Femur (tissue), 1 donor: ENCODE measurements around the gene LYPD3.

Source experiments
- DNase-seq: peaks from one replicate; pipeline ENCODE4 v3.0.0-alpha.2; 2017

LYPD3 gene

GRCh38 chr19:43429395-43429794 is 36.0 kb downstream of the LYPD3 start:
- DNase-seq, result no peak

DNA sequence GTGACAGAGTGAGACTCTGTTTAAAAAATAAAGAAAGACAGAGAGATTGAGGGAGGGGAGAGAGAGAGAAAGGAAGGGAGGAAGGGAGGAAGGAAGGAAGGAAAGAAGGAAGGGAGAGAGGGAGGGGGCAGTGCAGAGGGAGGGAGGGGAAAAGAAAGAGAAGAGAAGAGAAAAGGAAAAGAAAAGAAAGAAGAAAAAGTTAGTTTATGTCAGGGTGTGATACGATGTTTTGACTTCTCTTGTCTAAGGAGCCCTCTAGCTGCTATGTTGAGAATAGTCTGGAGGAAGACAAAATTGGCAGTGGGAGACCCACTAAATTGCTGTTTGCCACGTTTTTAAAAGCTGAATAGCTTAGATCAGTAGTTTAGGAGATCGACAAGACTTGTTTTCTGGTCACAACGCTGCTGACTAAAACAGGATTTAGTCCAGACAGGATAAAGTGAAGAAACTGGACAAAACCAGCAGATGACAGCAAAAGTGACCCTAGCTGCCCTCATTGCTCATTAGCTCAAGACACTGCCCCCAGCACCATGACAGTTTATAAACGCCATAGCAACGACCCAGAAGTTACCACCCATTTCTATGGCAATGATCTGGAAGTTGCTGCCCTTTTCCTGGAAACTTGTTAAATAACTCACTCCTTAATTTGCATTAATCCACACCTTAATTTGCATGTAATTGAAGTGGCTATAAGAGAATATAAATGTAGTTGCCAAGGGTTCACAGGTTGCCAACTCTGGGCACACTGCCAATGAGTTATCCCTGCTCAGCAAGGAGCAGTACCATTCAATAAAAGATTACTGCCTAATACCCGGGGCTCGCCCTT is 39.6 kb downstream of the LYPD3 start:
- no peak for DNase-seq

- no peak for DNase-seq
Measured at GRCh38 chr19:43423779-43424178, 41.6 kb downstream of the LYPD3 start.

GRCh38 chr19:43422689-43423066 is 42.7 kb downstream of the LYPD3 start:
- no peak for DNase-seq

- no peak for DNase-seq
Measured at GRCh38 chr19:43422000-43422688, 43.3 kb downstream of the LYPD3 start.

DNA sequence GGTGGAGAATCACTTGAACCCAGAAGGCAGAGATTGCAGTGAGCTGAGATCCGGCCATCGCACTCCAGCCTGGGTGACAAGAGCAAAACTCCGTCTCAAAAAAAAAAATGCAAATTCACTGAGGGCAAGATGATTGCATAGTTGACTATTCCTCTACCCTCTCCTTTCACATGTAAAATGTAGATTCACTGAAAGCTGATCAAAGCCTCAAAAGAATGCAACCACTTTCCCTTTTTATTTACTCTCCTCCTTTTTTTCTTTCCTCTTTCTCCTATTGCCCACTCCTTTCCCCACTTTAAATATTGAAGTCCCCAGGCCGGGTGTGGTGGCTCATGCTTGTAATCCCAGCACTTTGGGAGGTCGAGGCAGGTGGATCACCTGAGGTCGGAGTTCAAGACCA is 44.5 kb downstream of the LYPD3 start:
- DNase-seq, result no peak

- DNase-seq, result no peak
Measured at GRCh38 chr19:43416951-43417623, 48.3 kb downstream of the LYPD3 start.

DNA sequence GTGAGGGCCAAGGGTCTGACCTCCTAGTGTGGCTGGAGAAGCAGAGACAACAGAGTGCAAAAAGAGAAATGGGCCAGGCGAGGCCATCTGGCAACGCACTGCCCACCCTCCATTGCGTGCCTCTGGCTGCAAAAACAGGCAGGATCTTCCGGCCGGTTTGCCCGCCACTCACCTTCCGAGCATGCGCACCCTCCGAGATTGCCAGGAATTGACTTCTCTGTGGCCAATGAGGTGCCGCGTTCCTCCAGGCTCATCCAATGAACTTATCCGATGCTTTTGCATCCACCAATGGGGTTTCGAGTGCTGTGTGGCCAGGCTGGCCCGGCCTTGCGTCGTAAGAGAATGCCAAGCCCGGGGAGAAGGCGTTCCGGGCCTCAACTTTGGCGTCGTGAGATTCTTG is 50.9 kb downstream of the LYPD3 start, which contains the start of gene TEX101:
Gene TEX101 (plus strand): TSS at position 337 of the 400 bp plus-strand sequence. CDS start 1,030 bp downstream, outside the sequence.
- no peak for DNase-seq

GRCh38 chr19:43412441-43412840 is 53.0 kb downstream of the LYPD3 start:
- DNase-seq, result no peak
